Mesendoderm (in vitro differentiated cells): ENCODE measurements around the gene RAPGEF5.

Experiments
- DNase-seq: peaks from one replicate; pipeline ENCODE4 v3.0.0; 2013
- H2AK5ac ChIP-seq: 2 replicates; pipeline ENCODE4 v1.6.1; 2013; ENCODE audit warnings: low read length, inconsistent platforms
- H2BK120ac ChIP-seq: 2 replicates; pipeline ENCODE4 v1.6.1; 2013; ENCODE audit warnings: low read depth, mild to moderate bottlenecking, low read length, moderate library complexity, mixed read lengths
- H2BK15ac ChIP-seq: replicated peaks from 2 replicates; pipeline ENCODE4 v1.6.1; 2013; ENCODE audit warnings: low read depth, mild to moderate bottlenecking, moderate library complexity
- H2BK5ac ChIP-seq: 2 replicates; pipeline ENCODE4 v1.6.1; 2013; ENCODE audit warnings: low read length, inconsistent platforms
- H3K18ac ChIP-seq: 2 replicates; pipeline ENCODE4 v1.6.1; 2013; ENCODE audit warnings: mild to moderate bottlenecking, low read length, mixed read lengths
- H3K23ac ChIP-seq: one replicate; pipeline ENCODE4 v1.6.1; 2013; ENCODE audit warnings: low read length
- H3K27ac ChIP-seq: 2 replicates; pipeline ENCODE4 v1.5.1; 2013; ENCODE audit warnings: low read depth, mild to moderate bottlenecking, inconsistent platforms, low read length, moderate library complexity
- H3K27me3 ChIP-seq: 2 replicates; pipeline ENCODE4 v1.6.1; 2013; ENCODE audit warnings: low read length, control low read depth, mild to moderate bottlenecking, inconsistent platforms; ENCODE audit not compliant: insufficient read depth, poor library complexity
- H3K36me3 ChIP-seq: 2 replicates; pipeline ENCODE4 v1.6.1; 2013; ENCODE audit warnings: low read length, inconsistent platforms; ENCODE audit not compliant: control insufficient read depth, insufficient read depth
- H3K4ac ChIP-seq: one replicate; pipeline ENCODE4 v1.6.1; 2013; ENCODE audit warnings: low read depth, mild to moderate bottlenecking, low read length, moderate library complexity
- H3K4me1 ChIP-seq: 2 replicates; pipeline ENCODE4 v1.6.1; 2013; ENCODE audit warnings: low read depth, low read length, inconsistent platforms; ENCODE audit not compliant: control insufficient read depth
- H3K4me2 ChIP-seq: 2 replicates; pipeline ENCODE4 v1.6.1; 2013; ENCODE audit warnings: low read length
- H3K4me3 ChIP-seq: 2 replicates; pipeline ENCODE4 v1.5.1; 2013; ENCODE audit warnings: mild to moderate bottlenecking, low read length
- H3K56ac ChIP-seq: one replicate; pipeline ENCODE4 v1.6.1; 2013; ENCODE audit warnings: low read length
- H3K79me1 ChIP-seq: 2 replicates; pipeline ENCODE4 v1.6.1; 2013; ENCODE audit warnings: low read length, inconsistent platforms
- H3K79me2 ChIP-seq: 2 replicates; pipeline ENCODE4 v1.6.1; 2013; ENCODE audit warnings: mild to moderate bottlenecking, low read length; ENCODE audit not compliant: control insufficient read depth, insufficient read depth
- H3K9ac ChIP-seq: 2 replicates; pipeline ENCODE4 v1.6.1; 2013; ENCODE audit warnings: low read length, inconsistent platforms
- H4K5ac ChIP-seq: one replicate; pipeline ENCODE4 v1.6.1; 2013; ENCODE audit warnings: low read length
- H4K8ac ChIP-seq: one replicate; pipeline ENCODE4 v1.6.1; 2013; ENCODE audit warnings: low read depth, mild to moderate bottlenecking, control low read depth, low read length, moderate library complexity
- WGBS: extraction: QIAGEN DNeasy Blood & Tissue Kit; methylation state at CpG from one replicate; pipeline ENCODE4 v1.1.7; 2013; ENCODE audit warnings: low lambda C conversion rate, missing lambda C conversion rate; ENCODE audit not compliant: insufficient coverage; ENCODE audit errors: extremely low coverage; 5-methylcytosine and 5-hydroxymethylcytosine counted together

The RAPGEF5 gene

GRCh38 chr7:22331704-22332103 lies 25.2 kb downstream of the RAPGEF5 start:
- H3K23ac ChIP-seq = no peak overlapping the region
- no peak for DNase-seq
- no peak overlapping the region for H2BK15ac ChIP-seq
- no peak overlapping the region for H3K27ac ChIP-seq
- no peak overlapping the region for H2BK120ac ChIP-seq
- H3K27me3 ChIP-seq = no peaks in the 10 kb centered on the region
- no peaks in the 10 kb centered on the region for H3K79me2 ChIP-seq
- H2BK5ac ChIP-seq = no peak overlapping the region
- H4K5ac ChIP-seq = no peak overlapping the region
- no peak overlapping the region for H3K18ac ChIP-seq
- no peak overlapping the region for H3K4ac ChIP-seq
- H4K8ac ChIP-seq = no peak overlapping the region
- no peak overlapping the region for H3K4me2 ChIP-seq
- no peak overlapping the region for H3K4me3 ChIP-seq
- H3K79me1 ChIP-seq = no peaks in the 10 kb centered on the region
- H3K56ac ChIP-seq = no peak overlapping the region
- H3K4me1 ChIP-seq = no peaks in the 10 kb centered on the region
- no CpG with 5 or more reads among the region's 1 CpG for WGBS
- no peak overlapping the region for H2AK5ac ChIP-seq
- no peak overlapping the region for H3K9ac ChIP-seq
- no peaks in the 10 kb centered on the region for H3K36me3 ChIP-seq

- no peak overlapping the region for H3K56ac ChIP-seq
- H3K27me3 ChIP-seq = no peaks in the 10 kb centered on the region
- no peak overlapping the region for H2BK120ac ChIP-seq
- DNase-seq = no peak
- WGBS = no CpG with 5 or more reads among the region's 8 CpGs
- no peak overlapping the region for H3K9ac ChIP-seq
- H3K4me2 ChIP-seq = no peak overlapping the region
- no peak overlapping the region for H2AK5ac ChIP-seq
- H3K36me3 ChIP-seq = no peaks in the 10 kb centered on the region
- no peaks in the 10 kb centered on the region for H3K79me1 ChIP-seq
- no peak overlapping the region for H3K23ac ChIP-seq
- no peak overlapping the region for H4K8ac ChIP-seq
- H3K4ac ChIP-seq = no peak overlapping the region
- no peaks in the 10 kb centered on the region for H3K79me2 ChIP-seq
- no peak overlapping the region for H2BK15ac ChIP-seq
- H3K27ac ChIP-seq = no peak overlapping the region
- H3K18ac ChIP-seq = no peak overlapping the region
- H2BK5ac ChIP-seq = no peak overlapping the region
- no peaks in the 10 kb centered on the region for H3K4me1 ChIP-seq
- H3K4me3 ChIP-seq = no peak overlapping the region
- no peak overlapping the region for H4K5ac ChIP-seq
Observed at GRCh38 chr7:22330903-22331302, 26.1 kb downstream of the RAPGEF5 start.

GRCh38 chr7:22329816-22330524 lies 27.0 kb downstream of the RAPGEF5 start:
- H2BK5ac ChIP-seq = no peak overlapping the region
- H3K79me2 ChIP-seq = no peaks in the 10 kb centered on the region
- H3K18ac ChIP-seq = no peak overlapping the region
- H3K79me1 ChIP-seq = no peaks in the 10 kb centered on the region
- no peak overlapping the region for H2BK15ac ChIP-seq
- no peak overlapping the region for H2AK5ac ChIP-seq
- no peak overlapping the region for H3K56ac ChIP-seq
- H2BK120ac ChIP-seq = no peak overlapping the region
- no peak overlapping the region for H3K9ac ChIP-seq
- no peak overlapping the region for H3K4me3 ChIP-seq
- no peak overlapping the region for H3K4me2 ChIP-seq
- no peak overlapping the region for H3K27ac ChIP-seq
- H3K23ac ChIP-seq = no peak overlapping the region
- no peaks in the 10 kb centered on the region for H3K4me1 ChIP-seq
- no peaks in the 10 kb centered on the region for H3K27me3 ChIP-seq
- no peak overlapping the region for H3K4ac ChIP-seq
- no peak overlapping the region for H4K5ac ChIP-seq
- no peak overlapping the region for H4K8ac ChIP-seq
- DNase-seq = no peak
- no peaks in the 10 kb centered on the region for H3K36me3 ChIP-seq
- whole genome bisulfite sequencing = no CpG with 5 or more reads among the region's 4 CpGs

GRCh38 chr7:22326181-22326580 lies 30.8 kb downstream of the RAPGEF5 start:
- no peaks in the 10 kb centered on the region for H3K36me3 ChIP-seq
- no peak overlapping the region for H3K27ac ChIP-seq
- no peak for DNase-seq
- no peak overlapping the region for H3K4me3 ChIP-seq
- H2BK5ac ChIP-seq = no peak overlapping the region
- no peak overlapping the region for H2BK15ac ChIP-seq
- no CpG with 5 or more reads among the region's 4 CpGs for WGBS
- no peak overlapping the region for H3K4me2 ChIP-seq
- no peaks in the 10 kb centered on the region for H3K79me1 ChIP-seq
- H3K23ac ChIP-seq = no peak overlapping the region
- H3K27me3 ChIP-seq = no peaks in the 10 kb centered on the region
- H3K56ac ChIP-seq = no peak overlapping the region
- no peak overlapping the region for H3K18ac ChIP-seq
- H4K8ac ChIP-seq = no peak overlapping the region
- H3K79me2 ChIP-seq = no peaks in the 10 kb centered on the region
- H4K5ac ChIP-seq = no peak overlapping the region
- no peak overlapping the region for H2AK5ac ChIP-seq
- no peak overlapping the region for H3K4ac ChIP-seq
- no peak overlapping the region for H3K9ac ChIP-seq
- H3K4me1 ChIP-seq = no peaks in the 10 kb centered on the region
- no peak overlapping the region for H2BK120ac ChIP-seq

GRCh38 chr7:22325671-22326070 lies 31.3 kb downstream of the RAPGEF5 start:
- Histone ChIP-seq H4K8ac (no peak overlapping the region), H4K5ac (no peak overlapping the region), H3K4ac (no peak overlapping the region), H3K36me3 (no peaks in the 10 kb centered on the region), H3K27me3 (no peaks in the 10 kb centered on the region), H3K4me1 (no peaks in the 10 kb centered on the region), H2BK120ac (no peak overlapping the region), H3K56ac (no peak overlapping the region), H3K18ac (no peak overlapping the region), H3K79me1 (no peaks in the 10 kb centered on the region), H3K27ac (no peak overlapping the region), H3K79me2 (no peaks in the 10 kb centered on the region), H2AK5ac (no peak overlapping the region), H3K4me2 (no peak overlapping the region), H3K4me3 (no peak overlapping the region), H2BK5ac (no peak overlapping the region), H3K23ac (no peak overlapping the region), H2BK15ac (no peak overlapping the region), H3K9ac (no peak overlapping the region)
- no peak for DNase-seq
- no CpG with 5 or more reads among the region's 4 CpGs for WGBS

- Histone ChIP-seq H2BK15ac (no peak overlapping the region), H2BK5ac (no peak overlapping the region), H3K23ac (no peak overlapping the region), H3K18ac (no peak overlapping the region), H3K56ac (no peak overlapping the region), H3K27me3 (no peaks in the 10 kb centered on the region), H3K79me2 (no peaks in the 10 kb centered on the region), H3K4me2 (no peak overlapping the region), H3K36me3 (no peaks in the 10 kb centered on the region), H3K4me3 (no peak overlapping the region), H4K8ac (no peak overlapping the region), H2BK120ac (no peak overlapping the region), H3K4me1 (peaks cover 8% of the 10 kb centered on the region), H3K9ac (no peak overlapping the region), H3K4ac (no peak overlapping the region), H3K27ac (no peak overlapping the region), H2AK5ac (no peak overlapping the region), H3K79me1 (no peaks in the 10 kb centered on the region), H4K5ac (no peak overlapping the region)
- DNase-seq = no peak
- no CpG with 5 or more reads among the region's 2 CpGs for WGBS
Observed at GRCh38 chr7:22323714-22324113, 33.2 kb downstream of the RAPGEF5 start.
